ENCODE measurements around the gene CEP112. TPM values are rescaled to one million over a fixed set of nuclear protein-coding genes. Genes with fewer than 3 reads are reported as not detected.

The CEP112 gene
- polyA plus RNA-seq, 1 donor from 2014 or later = 6.0 TPM

DNA sequence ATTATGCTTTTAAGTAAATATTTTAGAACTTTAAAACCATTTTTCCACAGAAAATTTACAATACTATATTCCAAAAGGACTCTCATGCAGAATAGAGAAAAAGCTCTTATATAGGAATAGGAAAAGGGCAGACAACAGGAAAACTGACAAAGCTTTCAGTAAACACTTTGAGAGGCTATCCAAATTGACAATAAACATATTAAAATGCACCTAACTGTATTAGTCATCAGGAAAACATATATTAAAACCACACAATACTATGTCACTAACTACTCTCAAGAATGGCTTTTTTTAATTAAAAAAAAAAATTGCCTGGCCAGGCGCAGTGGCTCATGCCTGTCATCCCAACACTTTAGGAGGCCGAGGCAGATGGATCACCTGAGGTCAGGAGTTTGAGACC, 77.3 kb downstream of the CEP112 start:
- Histone ChIP-seq H3F3A (ENCODE audit: insufficient read depth, low read length, poor library complexity, severe bottlenecking) (no peaks in the 10 kb centered on the region), H3K9me3 (ENCODE audit: low read length) (no peaks in the 10 kb centered on the region), H3K27ac (ENCODE audit: low read length) (no peak overlapping the region), H3K9ac (ENCODE audit: low read length) (no peak overlapping the region), H3K4me3 (ENCODE audit: low read length) (no peak overlapping the region), H3K79me2 (replicated peaks; ENCODE audit: insufficient read depth, low read length) (no peaks in the 10 kb centered on the region), H3K27me3 (ENCODE audit: insufficient read depth, low read depth, low read length) (no peaks in the 10 kb centered on the region), H3K36me3 (ENCODE audit: insufficient read depth, low read length) (no peaks in the 10 kb centered on the region), H4K20me1 (ENCODE audit: insufficient read depth) (no peaks in the 10 kb centered on the region), H3K4me2 (ENCODE audit: low read length) (no peak overlapping the region), H3K9me2 (ENCODE audit: insufficient read depth, low read length) (no peaks in the 10 kb centered on the region), H2AFZ (ENCODE audit: low read depth, low read length) (no peak overlapping the region)
- no peak for TF ChIP-seq MXI1 (conservative IDR thresholded peaks at IDR 0.05; ENCODE audit: poor library complexity, severe bottlenecking)
- TF ChIP-seq EZH2 (IDR thresholded peaks at IDR 0.05; ENCODE audit: borderline replicate concordance, insufficient read depth, low read length, poor library complexity, severe bottlenecking) = no peak
- no peak for TF ChIP-seq SMC3 (conservative IDR thresholded peaks at IDR 0.05; ENCODE audit: poor library complexity)
- TF ChIP-seq POLR2AphosphoS5 (IDR thresholded peaks at IDR 0.05) = no peak
- TF ChIP-seq, protein P1, sequence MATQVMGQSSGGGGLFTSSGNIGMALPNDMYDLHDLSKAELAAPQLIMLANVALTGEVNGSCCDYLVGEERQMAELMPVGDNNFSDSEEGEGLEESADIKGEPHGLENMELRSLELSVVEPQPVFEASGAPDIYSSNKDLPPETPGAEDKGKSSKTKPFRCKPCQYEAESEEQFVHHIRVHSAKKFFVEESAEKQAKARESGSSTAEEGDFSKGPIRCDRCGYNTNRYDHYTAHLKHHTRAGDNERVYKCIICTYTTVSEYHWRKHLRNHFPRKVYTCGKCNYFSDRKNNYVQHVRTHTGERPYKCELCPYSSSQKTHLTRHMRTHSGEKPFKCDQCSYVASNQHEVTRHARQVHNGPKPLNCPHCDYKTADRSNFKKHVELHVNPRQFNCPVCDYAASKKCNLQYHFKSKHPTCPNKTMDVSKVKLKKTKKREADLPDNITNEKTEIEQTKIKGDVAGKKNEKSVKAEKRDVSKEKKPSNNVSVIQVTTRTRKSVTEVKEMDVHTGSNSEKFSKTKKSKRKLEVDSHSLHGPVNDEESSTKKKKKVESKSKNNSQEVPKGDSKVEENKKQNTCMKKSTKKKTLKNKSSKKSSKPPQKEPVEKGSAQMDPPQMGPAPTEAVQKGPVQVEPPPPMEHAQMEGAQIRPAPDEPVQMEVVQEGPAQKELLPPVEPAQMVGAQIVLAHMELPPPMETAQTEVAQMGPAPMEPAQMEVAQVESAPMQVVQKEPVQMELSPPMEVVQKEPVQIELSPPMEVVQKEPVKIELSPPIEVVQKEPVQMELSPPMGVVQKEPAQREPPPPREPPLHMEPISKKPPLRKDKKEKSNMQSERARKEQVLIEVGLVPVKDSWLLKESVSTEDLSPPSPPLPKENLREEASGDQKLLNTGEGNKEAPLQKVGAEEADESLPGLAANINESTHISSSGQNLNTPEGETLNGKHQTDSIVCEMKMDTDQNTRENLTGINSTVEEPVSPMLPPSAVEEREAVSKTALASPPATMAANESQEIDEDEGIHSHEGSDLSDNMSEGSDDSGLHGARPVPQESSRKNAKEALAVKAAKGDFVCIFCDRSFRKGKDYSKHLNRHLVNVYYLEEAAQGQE (IDR thresholded peaks at IDR 0.05; ENCODE audit: borderline replicate concordance) = no peak
- no peak for TF ChIP-seq EP300 (conservative IDR thresholded peaks at IDR 0.05; ENCODE audit: poor library complexity, severe bottlenecking)
- no peak for TF ChIP-seq TAF1 (IDR thresholded peaks at IDR 0.05; ENCODE audit: low read depth)
- no peak for TF ChIP-seq CTCF (IDR thresholded peaks at IDR 0.05; ENCODE audit: poor library complexity, severe bottlenecking)
- no peak for TF ChIP-seq RAD21 (conservative IDR thresholded peaks at IDR 0.05)

DNA sequence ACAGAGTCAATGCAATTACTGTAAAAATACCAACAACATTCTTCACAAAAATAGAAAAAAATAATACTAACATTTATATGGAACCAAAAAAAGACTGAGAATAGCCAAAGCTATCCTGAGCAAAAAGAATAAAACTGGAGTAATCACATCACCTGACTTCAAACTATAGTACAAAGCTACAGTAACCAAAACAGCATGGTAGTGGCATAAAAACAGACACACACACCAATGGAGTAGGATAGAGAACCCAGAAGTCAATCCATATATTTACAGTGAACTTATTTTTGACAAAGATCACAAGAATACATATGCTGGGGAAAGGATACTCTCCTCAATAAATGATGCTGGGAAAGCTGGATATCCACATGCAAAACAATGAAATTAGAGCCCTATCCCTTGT, 84.2 kb downstream of the CEP112 start:
- Histone ChIP-seq H3K36me3 (ENCODE audit: insufficient read depth, low read length) (no peaks in the 10 kb centered on the region), H3K9ac (ENCODE audit: low read length) (no peak overlapping the region), H3F3A (ENCODE audit: insufficient read depth, low read length, poor library complexity, severe bottlenecking) (no peaks in the 10 kb centered on the region), H3K9me3 (ENCODE audit: low read length) (no peaks in the 10 kb centered on the region), H3K4me3 (ENCODE audit: low read length) (no peak overlapping the region), H3K27me3 (ENCODE audit: insufficient read depth, low read depth, low read length) (no peaks in the 10 kb centered on the region), H3K4me2 (ENCODE audit: low read length) (no peak overlapping the region), H3K79me2 (replicated peaks; ENCODE audit: insufficient read depth, low read length) (no peaks in the 10 kb centered on the region), H3K27ac (ENCODE audit: low read length) (no peak overlapping the region), H2AFZ (ENCODE audit: low read depth, low read length) (no peak overlapping the region), H3K9me2 (ENCODE audit: insufficient read depth, low read length) (no peaks in the 10 kb centered on the region), H4K20me1 (ENCODE audit: insufficient read depth) (no peaks in the 10 kb centered on the region)
- no peak for TF ChIP-seq EP300 (conservative IDR thresholded peaks at IDR 0.05; ENCODE audit: poor library complexity, severe bottlenecking)
- TF ChIP-seq RAD21 (conservative IDR thresholded peaks at IDR 0.05) = no peak
- no peak for TF ChIP-seq CTCF (IDR thresholded peaks at IDR 0.05; ENCODE audit: poor library complexity, severe bottlenecking)
- TF ChIP-seq MXI1 (conservative IDR thresholded peaks at IDR 0.05; ENCODE audit: poor library complexity, severe bottlenecking) = no peak
- TF ChIP-seq TAF1 (IDR thresholded peaks at IDR 0.05; ENCODE audit: low read depth) = no peak
- no peak for TF ChIP-seq SMC3 (conservative IDR thresholded peaks at IDR 0.05; ENCODE audit: poor library complexity)
- TF ChIP-seq, protein P1 (IDR thresholded peaks at IDR 0.05; ENCODE audit: borderline replicate concordance) = no peak
- TF ChIP-seq EZH2 (IDR thresholded peaks at IDR 0.05; ENCODE audit: borderline replicate concordance, insufficient read depth, low read length, poor library complexity, severe bottlenecking) = no peak
- TF ChIP-seq POLR2AphosphoS5 (IDR thresholded peaks at IDR 0.05) = no peak

Data from neural cell (in vitro differentiated cells).